ENCODE measurements around the gene YWHAG.

- TF ChIP-seq, protein P1, sequence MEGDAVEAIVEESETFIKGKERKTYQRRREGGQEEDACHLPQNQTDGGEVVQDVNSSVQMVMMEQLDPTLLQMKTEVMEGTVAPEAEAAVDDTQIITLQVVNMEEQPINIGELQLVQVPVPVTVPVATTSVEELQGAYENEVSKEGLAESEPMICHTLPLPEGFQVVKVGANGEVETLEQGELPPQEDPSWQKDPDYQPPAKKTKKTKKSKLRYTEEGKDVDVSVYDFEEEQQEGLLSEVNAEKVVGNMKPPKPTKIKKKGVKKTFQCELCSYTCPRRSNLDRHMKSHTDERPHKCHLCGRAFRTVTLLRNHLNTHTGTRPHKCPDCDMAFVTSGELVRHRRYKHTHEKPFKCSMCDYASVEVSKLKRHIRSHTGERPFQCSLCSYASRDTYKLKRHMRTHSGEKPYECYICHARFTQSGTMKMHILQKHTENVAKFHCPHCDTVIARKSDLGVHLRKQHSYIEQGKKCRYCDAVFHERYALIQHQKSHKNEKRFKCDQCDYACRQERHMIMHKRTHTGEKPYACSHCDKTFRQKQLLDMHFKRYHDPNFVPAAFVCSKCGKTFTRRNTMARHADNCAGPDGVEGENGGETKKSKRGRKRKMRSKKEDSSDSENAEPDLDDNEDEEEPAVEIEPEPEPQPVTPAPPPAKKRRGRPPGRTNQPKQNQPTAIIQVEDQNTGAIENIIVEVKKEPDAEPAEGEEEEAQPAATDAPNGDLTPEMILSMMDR (IDR thresholded peaks at IDR 0.05) = no peak
- no peak for TF ChIP-seq POLR2A (IDR thresholded peaks at IDR 0.05)
Measured at GRCh38 chr7:76407718-76408117, 48.9 kb upstream of the YWHAG start.
